ENCODE results near the gene GRB14.
"Not testable (repeated sequence)": the region's sequence is repeated elsewhere in the genome, so short reads cannot be mapped to it uniquely, and the experiment has no call there.

Gene GRB14

DNA sequence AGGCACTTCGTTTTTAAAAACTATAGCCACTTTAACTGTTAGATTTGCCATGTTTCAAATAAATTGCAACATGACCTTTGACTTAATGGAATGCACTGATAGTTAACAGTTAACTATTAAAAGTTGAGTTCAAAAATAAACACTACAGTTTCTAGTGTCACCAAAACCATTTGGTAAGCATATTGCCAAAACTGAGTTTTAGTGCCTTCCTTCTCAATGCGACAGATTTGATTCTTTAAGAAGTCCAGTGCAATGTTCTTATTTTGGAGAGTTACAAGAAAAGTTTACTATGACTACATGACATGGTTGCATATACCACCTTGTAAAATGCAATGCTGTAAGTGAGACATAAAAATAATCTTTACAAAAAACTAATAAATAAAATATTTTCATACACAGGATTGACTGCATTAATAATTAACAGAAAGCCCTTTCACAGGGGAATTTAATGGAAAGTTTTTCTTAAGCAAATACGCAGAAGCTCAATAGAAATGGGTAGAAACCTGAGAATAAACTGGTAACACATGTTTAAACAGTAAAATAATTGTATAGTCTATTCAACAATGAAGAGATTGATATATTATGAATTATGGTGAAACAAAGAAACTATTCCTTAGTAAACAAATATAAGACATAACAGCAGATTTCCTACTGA is 53.8 kb downstream of the GRB14 start:
- Histone ChIP-seq H3K4me1 (ENCODE audit: control insufficient read depth, insufficient read depth, low read length) (no peaks in the 10 kb centered on the region), H3K4me3 (ENCODE audit: low read length) (no peak overlapping the region), H3K9ac (ENCODE audit: low read length) (no peak overlapping the region), H3K27ac (ENCODE audit: low read depth, low read length) (no peak overlapping the region), H3K36me3 (ENCODE audit: control insufficient read depth, insufficient read depth, low read length) (no peaks in the 10 kb centered on the region), H3K27me3 (ENCODE audit: control insufficient read depth, insufficient read depth, low read length) (no peaks in the 10 kb centered on the region)

DNA sequence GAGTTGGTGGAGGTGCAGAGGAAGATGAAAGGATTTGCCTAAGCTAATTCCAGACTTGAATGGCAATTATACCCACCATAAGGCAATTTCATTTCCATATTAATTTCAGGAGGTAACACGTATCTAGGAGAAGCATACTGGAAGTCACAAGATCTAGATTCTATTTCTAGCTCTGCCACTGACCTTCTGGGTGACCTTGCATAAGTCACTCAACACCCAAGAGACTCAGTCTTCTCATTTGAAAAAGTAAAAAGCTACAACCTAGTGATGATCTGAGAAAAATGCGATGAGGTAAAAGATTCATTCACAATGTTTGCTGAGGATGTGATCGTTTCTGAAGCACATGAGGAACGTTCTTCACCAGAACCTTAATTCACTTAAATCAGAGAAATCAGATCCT is 55.9 kb downstream of the GRB14 start:
- Histone ChIP-seq H3K4me1 (ENCODE audit: control insufficient read depth, insufficient read depth, low read length) (peaks cover 4% of the 10 kb centered on the region), H3K36me3 (ENCODE audit: control insufficient read depth, insufficient read depth, low read length) (no peaks in the 10 kb centered on the region), H3K27me3 (ENCODE audit: control insufficient read depth, insufficient read depth, low read length) (no peaks in the 10 kb centered on the region), H3K27ac (ENCODE audit: low read depth, low read length) (no peak overlapping the region), H3K9ac (ENCODE audit: low read length) (no peak overlapping the region), H3K4me3 (ENCODE audit: low read length) (no peak overlapping the region)

DNA sequence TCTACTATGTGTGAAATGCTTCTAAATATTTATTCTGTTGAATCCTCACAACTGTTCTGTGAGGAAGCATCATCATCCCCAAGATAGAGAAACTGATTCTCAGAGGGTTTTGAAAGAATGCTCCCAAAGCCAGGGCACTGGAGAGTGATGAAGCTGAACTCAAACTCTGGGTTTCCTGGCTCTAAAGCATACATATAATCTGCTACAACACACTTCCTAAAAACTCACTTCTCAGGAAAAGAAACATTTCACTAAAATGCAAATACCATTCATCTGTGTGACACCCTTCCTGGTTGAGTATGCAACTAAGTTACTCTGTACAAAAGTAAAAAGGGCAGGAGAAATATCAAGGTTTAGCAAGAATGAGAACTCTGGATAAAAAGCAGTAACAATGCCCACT is 58.6 kb downstream of the GRB14 start:
- Histone ChIP-seq H3K27me3 (ENCODE audit: control insufficient read depth, insufficient read depth, low read length) (no peaks in the 10 kb centered on the region), H3K9ac (ENCODE audit: low read length) (no peak overlapping the region), H3K4me1 (ENCODE audit: control insufficient read depth, insufficient read depth, low read length) (peaks cover 4% of the 10 kb centered on the region), H3K27ac (ENCODE audit: low read depth, low read length) (no peak overlapping the region), H3K36me3 (ENCODE audit: control insufficient read depth, insufficient read depth, low read length) (no peaks in the 10 kb centered on the region), H3K4me3 (ENCODE audit: low read length) (no peak overlapping the region)

DNA sequence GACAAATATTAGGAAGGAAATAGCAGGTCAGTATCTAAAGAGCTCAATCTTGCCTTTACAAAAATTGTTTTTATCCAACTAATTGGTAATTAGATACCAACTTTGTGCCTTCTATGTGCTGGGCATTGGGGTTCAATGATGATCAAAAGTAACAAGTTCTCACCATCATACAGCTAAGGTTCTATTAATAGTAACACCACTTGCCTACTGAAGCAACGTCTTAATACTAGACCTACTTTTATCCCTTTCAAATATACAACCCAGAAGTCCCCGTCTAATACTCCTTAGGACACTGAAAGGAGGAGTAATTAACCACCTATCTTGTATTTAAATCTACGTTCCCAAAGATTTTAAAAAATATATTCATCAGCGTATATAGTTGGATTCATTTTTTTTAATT is 59.3 kb downstream of the GRB14 start:
- no peak overlapping the region for H3K27ac ChIP-seq (ENCODE audit: low read depth, low read length)
- H3K9ac ChIP-seq (ENCODE audit: low read length) = no peak overlapping the region
- H3K4me3 ChIP-seq (ENCODE audit: low read length) = no peak overlapping the region
- H3K4me1 ChIP-seq (ENCODE audit: control insufficient read depth, insufficient read depth, low read length) = peaks cover 4% of the 10 kb centered on the region
- no peaks in the 10 kb centered on the region for H3K36me3 ChIP-seq (ENCODE audit: control insufficient read depth, insufficient read depth, low read length)
- H3K27me3 ChIP-seq (ENCODE audit: control insufficient read depth, insufficient read depth, low read length) = no peaks in the 10 kb centered on the region

DNA sequence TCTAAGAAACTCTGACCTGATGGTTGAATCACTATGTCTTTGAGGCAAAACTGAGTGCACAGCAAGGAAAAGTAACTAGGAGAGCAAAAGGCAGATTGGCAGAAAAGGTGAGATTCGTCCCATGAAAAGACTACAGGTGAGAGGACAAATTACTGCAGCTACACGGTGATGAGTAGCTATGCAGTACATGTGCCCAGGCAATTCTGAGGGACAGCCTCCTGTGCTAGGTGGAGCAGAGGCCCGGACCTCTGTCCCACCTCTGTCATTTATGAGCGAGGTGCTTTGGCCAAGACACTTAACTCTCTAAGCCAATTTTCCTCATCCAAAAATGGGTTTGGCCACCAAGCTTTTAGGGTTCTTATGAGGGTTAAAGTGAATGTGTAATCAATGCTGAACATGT is 59.9 kb downstream of the GRB14 start:
- Histone ChIP-seq H3K27ac (ENCODE audit: low read depth, low read length) (no peak overlapping the region), H3K4me1 (ENCODE audit: control insufficient read depth, insufficient read depth, low read length) (peaks cover 4% of the 10 kb centered on the region), H3K36me3 (ENCODE audit: control insufficient read depth, insufficient read depth, low read length) (no peaks in the 10 kb centered on the region), H3K9ac (ENCODE audit: low read length) (no peak overlapping the region), H3K27me3 (ENCODE audit: control insufficient read depth, insufficient read depth, low read length) (no peaks in the 10 kb centered on the region), H3K4me3 (ENCODE audit: low read length) (no peak overlapping the region)

DNA sequence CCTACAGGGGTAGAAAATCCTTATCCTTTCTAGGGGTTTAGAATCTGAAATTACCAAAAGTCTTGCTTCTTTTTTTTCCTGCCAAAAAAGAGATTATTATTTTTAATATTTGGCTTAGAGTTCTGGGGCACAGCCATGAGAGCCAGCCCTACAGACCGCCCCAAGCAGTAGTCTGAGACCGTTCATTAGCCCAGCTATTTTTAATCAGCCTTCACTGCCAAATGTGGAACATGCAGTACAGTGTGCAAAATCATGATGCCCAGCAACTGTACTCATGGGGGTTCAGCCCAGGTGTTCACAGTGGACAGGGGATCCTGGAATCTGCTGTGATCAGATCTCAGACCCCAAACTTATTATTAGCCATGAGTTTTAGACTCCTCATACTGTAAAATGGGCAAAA is 60.4 kb downstream of the GRB14 start:
- Histone ChIP-seq H3K36me3 (ENCODE audit: control insufficient read depth, insufficient read depth, low read length) (no peaks in the 10 kb centered on the region), H3K9ac (ENCODE audit: low read length) (no peak overlapping the region), H3K27ac (ENCODE audit: low read depth, low read length) (no peak overlapping the region), H3K27me3 (ENCODE audit: control insufficient read depth, insufficient read depth, low read length) (no peaks in the 10 kb centered on the region), H3K4me1 (ENCODE audit: control insufficient read depth, insufficient read depth, low read length) (peaks cover 4% of the 10 kb centered on the region), H3K4me3 (ENCODE audit: low read length) (no peak overlapping the region)

DNA sequence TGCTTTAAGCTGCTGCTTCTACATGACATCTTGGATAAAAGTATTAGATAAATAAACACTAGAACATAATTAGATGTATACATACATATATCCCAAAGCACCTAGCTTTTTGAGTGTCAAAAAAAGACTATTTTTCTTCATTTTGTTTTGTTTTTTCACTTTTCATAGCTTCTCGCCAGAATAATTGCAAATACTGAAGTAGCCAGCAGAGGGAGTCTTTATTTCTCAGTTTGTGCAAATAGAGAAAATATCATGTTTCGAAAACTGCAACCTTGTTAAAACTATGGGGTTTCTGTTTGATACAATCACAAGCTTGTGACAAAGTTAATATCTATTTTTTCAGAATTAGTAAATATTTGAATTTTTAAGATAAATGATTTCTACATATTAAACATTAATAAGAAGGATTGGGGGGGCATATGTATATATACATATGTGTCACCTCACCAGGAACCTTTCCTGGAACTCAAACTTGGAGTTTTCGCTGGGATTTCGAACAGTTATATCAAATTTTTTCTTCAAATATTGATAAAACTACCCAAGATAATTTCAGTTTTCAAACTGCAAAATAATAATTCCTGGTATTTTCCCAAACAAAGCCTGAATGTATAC is 61.0 kb downstream of the GRB14 start:
- Histone ChIP-seq H3K36me3 (ENCODE audit: control insufficient read depth, insufficient read depth, low read length) (no peaks in the 10 kb centered on the region), H3K4me1 (ENCODE audit: control insufficient read depth, insufficient read depth, low read length) (peaks cover 4% of the 10 kb centered on the region), H3K9ac (ENCODE audit: low read length) (no peak overlapping the region), H3K4me3 (ENCODE audit: low read length) (no peak overlapping the region), H3K27ac (ENCODE audit: low read depth, low read length) (no peak overlapping the region), H3K27me3 (ENCODE audit: control insufficient read depth, insufficient read depth, low read length) (no peaks in the 10 kb centered on the region)

DNA sequence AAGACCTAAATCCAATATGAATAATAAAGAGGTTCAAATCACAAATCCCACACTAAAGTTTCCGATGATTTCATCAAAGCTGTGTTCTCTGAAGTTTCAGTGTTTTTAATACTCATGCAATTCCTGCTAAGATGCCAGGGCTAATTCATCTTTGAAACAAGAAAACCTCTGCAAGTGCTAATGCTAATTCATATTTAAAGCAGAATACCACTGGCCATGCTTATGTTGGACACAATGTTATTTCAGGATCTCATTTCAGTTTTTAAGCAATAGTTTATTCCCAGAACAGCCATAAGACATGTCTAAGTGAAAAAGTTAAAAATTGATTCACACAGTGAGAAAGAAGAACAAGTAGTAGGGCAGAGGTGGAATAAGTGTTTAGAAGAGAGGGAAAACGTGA is 62.8 kb downstream of the GRB14 start:
- H3K27me3 ChIP-seq (ENCODE audit: control insufficient read depth, insufficient read depth, low read length) = no peaks in the 10 kb centered on the region
- H3K27ac ChIP-seq (ENCODE audit: low read depth, low read length) = no peak overlapping the region
- H3K4me1 ChIP-seq (ENCODE audit: control insufficient read depth, insufficient read depth, low read length) = peaks cover 4% of the 10 kb centered on the region
- no peak overlapping the region for H3K4me3 ChIP-seq (ENCODE audit: low read length)
- no peak overlapping the region for H3K9ac ChIP-seq (ENCODE audit: low read length)
- H3K36me3 ChIP-seq (ENCODE audit: control insufficient read depth, insufficient read depth, low read length) = no peaks in the 10 kb centered on the region

DNA sequence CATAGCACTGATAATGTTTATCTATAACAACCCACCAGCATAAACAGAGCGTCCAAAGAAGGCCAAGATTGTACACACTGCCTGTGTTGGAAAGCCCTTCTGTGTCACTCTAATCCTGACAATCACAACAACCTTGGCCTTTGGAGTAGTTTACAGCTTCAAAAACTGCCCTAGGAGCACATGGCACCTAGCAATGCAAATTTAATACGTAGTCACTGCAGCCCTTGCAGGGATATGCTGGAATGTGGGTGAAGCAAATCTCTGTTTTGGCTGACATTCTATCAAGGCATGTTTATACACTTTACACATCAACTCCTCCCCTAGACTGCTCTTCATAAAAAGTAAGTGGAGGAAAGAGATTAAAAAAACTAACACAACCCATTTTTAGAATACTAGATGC is 66.8 kb downstream of the GRB14 start:
- H3K27me3 ChIP-seq (ENCODE audit: control insufficient read depth, insufficient read depth, low read length) = no peaks in the 10 kb centered on the region
- H3K4me1 ChIP-seq (ENCODE audit: control insufficient read depth, insufficient read depth, low read length) = no peaks in the 10 kb centered on the region
- H3K27ac ChIP-seq (ENCODE audit: low read depth, low read length) = no peak overlapping the region
- no peaks in the 10 kb centered on the region for H3K36me3 ChIP-seq (ENCODE audit: control insufficient read depth, insufficient read depth, low read length)
- H3K9ac ChIP-seq (ENCODE audit: low read length) = no peak overlapping the region
- H3K4me3 ChIP-seq (ENCODE audit: low read length) = no peak overlapping the region

DNA sequence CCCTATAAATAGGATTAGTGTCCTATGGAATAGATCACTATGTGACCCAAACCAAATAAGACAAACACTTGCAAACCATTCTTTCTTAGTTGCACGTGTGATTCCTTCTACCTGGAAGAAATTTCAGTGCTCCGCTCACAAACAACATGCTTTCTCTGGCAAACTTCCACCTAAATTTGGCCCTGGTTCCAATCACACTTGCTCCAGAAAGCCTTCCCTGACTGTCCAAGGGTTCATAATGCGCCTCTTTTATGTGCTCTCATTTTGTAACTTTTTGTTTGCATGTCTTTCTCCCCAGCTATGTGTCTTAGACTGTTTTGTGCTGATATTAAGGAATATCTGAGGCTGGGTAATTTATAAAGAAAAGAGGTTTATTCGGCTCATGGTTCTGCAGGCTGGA is 69.8 kb downstream of the GRB14 start:
- Histone ChIP-seq H3K27ac (ENCODE audit: low read depth, low read length) (no peak overlapping the region), H3K4me3 (ENCODE audit: low read length) (no peak overlapping the region), H3K4me1 (ENCODE audit: control insufficient read depth, insufficient read depth, low read length) (no peaks in the 10 kb centered on the region), H3K36me3 (ENCODE audit: control insufficient read depth, insufficient read depth, low read length) (no peaks in the 10 kb centered on the region), H3K27me3 (ENCODE audit: control insufficient read depth, insufficient read depth, low read length) (no peaks in the 10 kb centered on the region), H3K9ac (ENCODE audit: low read length) (no peak overlapping the region)

DNA sequence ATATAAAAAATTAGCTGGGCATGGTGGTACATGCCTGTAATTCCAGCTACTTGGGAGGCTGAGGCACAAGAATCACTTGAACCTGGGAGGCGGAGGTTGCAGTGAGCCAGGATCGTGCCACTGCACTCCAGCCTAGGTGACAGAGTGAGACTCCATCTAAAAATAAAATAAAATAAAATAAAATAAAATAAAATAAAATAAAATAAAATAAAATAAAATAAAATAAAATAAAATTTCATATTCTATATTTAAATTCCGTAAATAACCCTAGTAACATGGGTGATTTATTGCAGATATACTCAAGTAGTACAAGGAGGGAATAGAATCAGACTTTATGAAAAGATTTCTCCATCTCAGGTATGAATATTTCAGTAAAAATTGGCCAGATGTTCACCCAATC is 71.6 kb downstream of the GRB14 start:
- H3K36me3 ChIP-seq (ENCODE audit: control insufficient read depth, insufficient read depth, low read length); H3K4me3 ChIP-seq (ENCODE audit: low read length): not testable (repeated sequence)

DNA sequence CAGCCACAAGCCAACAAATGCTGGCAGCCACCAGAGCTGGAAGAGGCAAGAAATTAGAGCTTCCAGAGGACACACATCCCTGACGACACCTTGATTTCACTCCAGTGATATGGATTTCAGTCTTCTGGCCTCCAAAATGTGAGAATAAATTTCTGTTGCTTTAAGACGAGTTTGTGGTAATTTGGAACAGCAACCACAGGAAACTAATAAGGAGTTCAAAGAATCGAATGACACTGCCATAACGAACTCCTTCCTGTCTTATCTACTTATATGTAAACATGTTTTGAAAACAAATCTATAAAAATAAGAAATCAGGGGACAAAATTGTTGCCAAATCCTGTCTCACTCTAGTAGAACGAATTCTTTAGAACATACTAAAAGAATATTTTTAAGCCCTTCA is 75.8 kb downstream of the GRB14 start:
- H3K9ac ChIP-seq (ENCODE audit: low read length) = no peak overlapping the region
- H3K4me1 ChIP-seq (ENCODE audit: control insufficient read depth, insufficient read depth, low read length) = no peaks in the 10 kb centered on the region
- no peak overlapping the region for H3K27ac ChIP-seq (ENCODE audit: low read depth, low read length)
- H3K27me3 ChIP-seq (ENCODE audit: control insufficient read depth, insufficient read depth, low read length) = no peaks in the 10 kb centered on the region
- no peak overlapping the region for H3K4me3 ChIP-seq (ENCODE audit: low read length)
- no peaks in the 10 kb centered on the region for H3K36me3 ChIP-seq (ENCODE audit: control insufficient read depth, insufficient read depth, low read length)

More for the DNA sequence above, 71.6 kb downstream of the GRB14 start:
- not testable (repeated sequence) for H3K4me1 ChIP-seq (ENCODE audit: control insufficient read depth, insufficient read depth, low read length); H3K9ac ChIP-seq (ENCODE audit: low read length); H3K27ac ChIP-seq (ENCODE audit: low read depth, low read length); H3K27me3 ChIP-seq (ENCODE audit: control insufficient read depth, insufficient read depth, low read length)

DNA sequence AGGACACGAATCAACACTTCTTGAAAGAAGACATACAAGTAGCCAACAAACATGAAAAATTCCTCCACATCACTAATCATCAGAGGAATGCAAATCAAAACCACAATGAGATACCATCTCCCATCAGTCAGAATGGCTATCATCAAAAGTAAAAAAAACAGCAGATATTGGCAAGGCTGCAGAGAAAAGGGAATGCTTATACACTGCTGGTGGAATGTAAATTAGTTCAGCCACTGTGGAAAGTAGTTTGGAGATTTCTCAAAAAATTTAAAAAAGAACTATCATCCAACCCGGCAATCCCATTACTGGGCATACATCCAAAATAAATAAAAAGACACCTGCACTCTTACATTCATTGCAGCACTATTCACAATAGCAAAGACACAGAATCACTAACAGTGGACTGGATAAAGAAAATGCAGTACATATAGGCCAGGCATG is 78.7 kb downstream of the GRB14 start:
- no peaks in the 10 kb centered on the region for H3K4me1 ChIP-seq (ENCODE audit: control insufficient read depth, insufficient read depth, low read length)
- no peak overlapping the region for H3K4me3 ChIP-seq (ENCODE audit: low read length)
- no peaks in the 10 kb centered on the region for H3K36me3 ChIP-seq (ENCODE audit: control insufficient read depth, insufficient read depth, low read length)
- H3K27ac ChIP-seq (ENCODE audit: low read depth, low read length) = no peak overlapping the region
- no peaks in the 10 kb centered on the region for H3K27me3 ChIP-seq (ENCODE audit: control insufficient read depth, insufficient read depth, low read length)
- H3K9ac ChIP-seq (ENCODE audit: low read length) = no peak overlapping the region
